RKO (cell line): ENCODE results near the gene LMBRD2.

Experiments
- DNase-seq: peaks from one replicate; pipeline ENCODE4 v3.0.0-alpha.2; 2016; ENCODE audit warnings: low spot score

The LMBRD2 gene

DNA sequence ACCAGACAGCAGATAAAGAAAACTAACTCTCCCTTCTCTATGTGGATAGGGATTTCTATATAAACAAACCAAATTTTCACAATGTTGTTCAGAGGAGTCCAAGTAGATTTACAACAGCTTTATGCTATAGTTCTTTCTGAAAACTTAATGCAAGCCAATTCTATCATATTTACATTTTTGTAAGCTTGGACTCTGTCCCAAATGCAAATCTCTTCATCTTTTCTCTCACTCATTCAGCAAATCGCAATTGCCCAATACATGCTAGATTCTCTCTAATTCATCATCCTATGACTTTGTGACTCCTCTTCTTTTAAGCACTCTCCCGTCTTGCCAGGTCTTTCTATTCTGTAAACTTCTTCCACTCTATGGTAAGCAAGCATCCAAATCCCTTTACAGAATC lies 45.9 kb downstream of the LMBRD2 start:
- DNase-seq = no peak

DNA sequence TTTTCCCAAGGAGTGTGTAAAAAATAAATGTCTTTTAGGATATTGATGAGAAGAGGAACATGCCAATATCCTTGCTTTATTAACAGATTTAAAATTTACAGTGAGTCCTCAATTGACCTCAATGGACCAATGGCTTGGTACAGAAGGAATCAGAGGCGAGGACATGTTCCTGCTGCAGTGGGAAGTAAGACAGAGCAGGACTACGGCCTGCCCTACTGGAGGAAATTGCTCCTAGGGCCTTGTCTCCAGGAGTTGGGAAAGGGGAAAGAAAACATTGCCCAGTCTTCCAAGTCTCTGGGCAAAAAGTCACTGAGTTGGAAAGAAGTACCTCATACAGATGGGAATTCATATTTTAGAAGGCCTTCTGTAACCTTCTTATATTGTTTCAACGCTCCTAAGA lies 51.9 kb downstream of the LMBRD2 start:
- DNase-seq = no peak

DNA sequence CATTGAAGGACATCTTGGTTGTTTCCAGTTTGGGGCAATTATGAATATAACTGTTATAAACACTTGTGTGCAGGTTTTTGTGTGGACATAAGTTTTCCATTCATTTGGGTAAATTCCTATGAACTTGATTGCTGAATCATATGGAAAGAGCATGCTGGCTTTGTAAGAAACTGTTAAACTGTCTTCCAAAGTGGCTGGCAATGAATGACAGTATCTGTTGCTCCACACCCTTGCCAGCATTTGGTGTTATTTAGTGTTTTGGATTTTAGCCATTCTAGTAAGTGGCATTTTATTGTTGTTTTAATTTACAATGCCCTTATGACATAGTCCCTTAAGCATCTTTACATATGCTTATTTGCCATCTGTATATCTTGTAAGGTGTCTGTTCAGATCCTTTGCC lies 55.2 kb downstream of the LMBRD2 start:
- no peak for DNase-seq

DNA sequence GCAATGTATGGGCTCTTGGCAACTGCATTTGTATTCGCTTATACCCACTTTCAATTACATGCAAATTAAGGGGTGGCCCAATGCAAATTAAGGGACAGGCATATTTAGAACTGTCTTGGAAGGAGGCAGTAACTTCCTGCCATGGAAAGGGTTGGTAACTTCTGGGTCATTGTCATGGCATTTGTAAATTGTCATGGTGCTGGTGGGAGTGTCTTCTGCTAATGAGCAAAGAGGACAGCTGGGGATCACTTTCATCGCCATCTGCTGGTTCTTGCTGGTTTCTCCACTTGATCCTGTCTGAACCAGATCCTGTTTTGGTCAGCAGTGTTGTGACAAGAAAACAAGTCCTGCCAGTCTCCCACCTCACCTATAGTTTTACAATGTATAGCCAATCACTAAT lies 61.7 kb downstream of the LMBRD2 start:
- peak; percentile 69 for DNase-seq

DNA sequence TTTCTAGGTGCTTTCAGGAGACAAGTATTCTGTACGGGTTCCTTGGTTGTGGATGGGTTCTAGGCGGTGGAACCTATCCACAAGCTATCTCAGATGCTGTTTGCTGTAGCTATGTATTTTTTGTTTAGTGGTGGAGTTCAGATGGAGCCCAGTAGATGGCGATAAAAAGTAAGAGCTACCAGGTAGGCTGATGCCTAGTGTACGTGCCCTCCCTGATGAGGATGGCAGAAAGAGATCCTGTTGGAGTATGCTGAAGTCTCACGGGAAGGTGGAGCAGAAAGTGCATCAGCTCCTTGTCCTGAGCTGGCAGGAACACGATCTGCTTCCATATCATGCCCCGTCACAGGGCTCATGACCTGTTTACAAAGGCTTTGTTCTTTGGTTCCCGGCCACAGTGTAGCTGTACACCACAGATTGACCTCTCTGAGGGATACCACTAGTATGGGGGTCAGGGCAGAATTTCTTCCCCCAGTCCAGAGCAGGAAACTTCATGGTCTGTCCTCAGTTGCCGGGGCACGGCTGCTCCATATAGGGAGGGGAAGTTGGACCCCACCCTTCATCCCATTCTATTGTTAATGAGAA lies 72.4 kb downstream of the LMBRD2 start:
- DNase-seq = peak; percentile 64

DNA sequence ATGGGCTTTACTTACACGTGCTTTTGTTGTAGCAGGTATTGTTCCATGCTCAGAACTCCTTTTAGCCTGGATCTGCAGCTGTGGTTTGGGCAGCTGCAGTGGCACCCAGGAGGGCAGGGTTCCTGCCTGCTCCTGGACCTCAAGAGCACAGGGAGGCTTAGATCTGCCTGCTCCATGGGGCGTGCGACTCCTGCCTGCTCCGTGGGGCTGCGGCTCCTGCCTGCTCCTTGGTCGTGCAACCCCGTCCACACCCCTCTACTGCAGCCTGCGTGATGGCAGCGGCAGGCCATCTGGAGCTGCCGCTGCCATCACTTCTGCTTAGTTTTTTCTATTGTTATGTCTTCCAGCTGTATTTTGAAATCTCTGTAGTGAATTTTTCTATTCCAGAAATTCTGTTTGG lies 73.3 kb downstream of the LMBRD2 start:
- no peak for DNase-seq

DNA sequence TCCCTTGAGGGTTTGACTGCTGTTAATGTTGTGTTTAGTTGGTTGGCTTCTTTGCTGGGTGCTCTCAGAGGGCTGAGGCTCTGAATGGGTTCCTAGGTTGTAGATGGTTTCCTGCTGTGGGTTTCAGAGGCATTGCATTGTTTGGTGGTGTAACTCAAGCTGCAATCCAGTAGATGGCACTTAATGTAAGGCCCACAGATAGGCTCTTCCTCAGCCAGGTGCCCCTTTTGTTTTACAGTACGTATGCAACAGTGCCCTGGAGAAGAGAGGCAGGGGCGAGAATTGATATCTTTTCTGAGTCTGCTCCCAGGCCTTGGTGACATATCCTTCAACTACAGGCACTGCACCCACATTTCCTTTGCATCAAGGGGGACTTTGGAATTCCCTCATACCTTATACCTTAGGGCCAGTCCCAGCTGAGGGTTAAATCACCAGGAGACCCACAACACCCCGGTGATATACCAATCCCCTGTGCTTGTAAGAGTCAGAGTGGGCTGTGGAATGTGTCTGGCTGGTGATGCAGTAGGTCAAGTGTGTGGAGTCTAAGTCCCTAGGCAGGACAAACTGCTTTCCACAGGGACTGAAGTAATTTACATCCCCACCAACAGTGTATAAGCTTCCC lies 78.0 kb downstream of the LMBRD2 start:
- no peak for DNase-seq

DNA sequence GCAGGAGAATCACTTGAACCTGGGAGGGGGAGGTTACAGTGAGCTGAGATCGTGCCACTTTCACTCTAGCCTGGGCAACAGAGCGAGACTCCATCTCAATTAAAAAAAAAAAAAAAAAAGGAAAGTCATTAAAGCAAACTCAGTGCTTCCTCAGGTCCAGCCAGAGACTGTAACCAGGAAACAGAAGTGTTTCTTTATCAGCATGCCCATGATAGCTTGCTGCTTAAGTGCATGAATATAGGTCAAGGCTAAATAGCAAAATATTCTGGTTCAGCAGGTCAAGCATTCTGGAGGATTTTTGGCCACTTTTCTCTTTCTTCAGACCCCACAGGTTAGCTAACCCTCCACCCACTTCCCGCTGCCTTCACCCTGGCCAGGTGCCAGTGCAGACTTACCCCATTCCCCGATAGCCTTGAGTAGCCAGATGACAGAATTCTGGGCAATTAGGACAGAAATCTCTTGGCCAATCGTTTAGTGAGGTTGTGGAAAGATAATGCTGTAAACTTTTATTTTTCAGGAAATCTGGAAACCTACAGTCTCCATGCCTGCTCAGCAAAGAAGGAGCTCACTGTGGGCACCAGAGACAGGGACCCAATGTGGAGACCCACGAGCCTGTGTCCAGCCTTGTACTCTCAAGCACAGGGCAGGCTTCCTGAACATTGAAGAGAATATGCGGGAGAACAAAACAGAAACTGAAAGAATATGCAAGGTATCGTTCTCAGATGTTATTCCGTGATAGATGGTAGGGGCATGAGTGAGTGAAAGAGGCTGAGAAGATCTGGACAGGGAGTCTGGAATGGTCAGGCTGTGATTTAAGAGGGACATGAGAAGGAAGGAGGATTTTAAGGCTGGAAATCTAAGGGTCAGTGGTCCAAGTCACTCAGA lies 80.8 kb downstream of the LMBRD2 start:
- no peak for DNase-seq

DNA sequence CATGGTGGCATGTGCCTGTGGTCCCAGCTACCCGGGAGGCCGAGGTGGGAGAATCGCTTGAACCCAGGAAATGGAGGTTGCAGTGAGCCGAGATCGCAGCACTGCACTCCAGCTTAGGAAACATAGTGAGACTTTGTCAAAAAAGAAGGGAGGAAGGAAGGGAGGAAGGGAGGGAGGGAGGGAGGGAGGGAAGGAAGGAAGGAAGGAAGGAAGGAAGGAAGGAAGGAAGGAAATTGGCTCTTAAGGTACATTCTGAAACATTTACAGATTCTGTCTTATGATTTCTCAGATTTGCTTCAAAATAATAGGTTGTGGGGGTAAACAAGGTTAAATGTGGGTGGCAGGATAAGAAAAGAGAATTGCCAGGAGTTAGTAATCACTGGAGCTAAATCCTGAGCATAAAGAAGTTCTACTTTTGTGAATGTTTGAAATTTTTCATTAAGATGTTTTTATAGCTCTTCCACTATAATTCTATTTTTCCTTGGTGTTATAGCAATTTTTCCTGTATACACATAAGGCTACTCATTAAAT lies 82.9 kb downstream of the LMBRD2 start:
- no peak for DNase-seq

DNA sequence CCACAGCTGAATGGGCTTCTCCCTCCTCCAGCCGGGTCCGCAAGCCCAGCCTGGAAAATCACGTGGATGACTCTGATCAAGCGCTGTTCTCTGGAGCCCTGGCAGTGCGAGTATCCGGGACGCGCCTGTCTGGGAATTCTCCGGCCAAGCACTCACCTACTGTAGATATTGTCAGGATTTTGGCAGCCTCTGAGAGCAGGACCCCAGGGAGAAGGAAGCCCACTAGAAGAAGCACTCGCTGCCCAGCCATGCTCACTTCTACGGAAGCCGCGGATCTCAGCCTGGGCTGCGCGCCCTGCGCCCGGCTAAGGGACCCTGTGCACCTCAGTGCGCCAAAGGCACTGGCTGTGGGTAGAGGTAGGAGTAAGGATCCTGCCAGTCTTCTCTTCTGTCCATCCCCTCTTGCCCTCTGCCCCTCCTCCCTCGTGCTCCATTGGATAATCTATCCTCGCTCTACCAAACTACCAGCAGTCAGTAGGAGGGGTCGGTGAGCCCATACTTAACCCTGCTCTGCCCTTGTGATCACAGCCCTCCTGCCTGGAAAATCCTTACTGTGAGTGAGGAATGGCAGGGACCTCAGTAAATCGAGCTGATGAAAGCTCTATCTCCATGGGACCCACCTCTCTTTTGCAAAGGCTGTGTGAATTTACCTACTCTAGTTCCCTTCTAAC lies 85.0 kb downstream of the LMBRD2 start, which contains the start of gene UGT3A2:
TSS of gene UGT3A2 (minus strand) at position 343 of the 671 bp plus-strand sequence. CDS start at position 250, 93 bp downstream.
- no peak for DNase-seq

DNA sequence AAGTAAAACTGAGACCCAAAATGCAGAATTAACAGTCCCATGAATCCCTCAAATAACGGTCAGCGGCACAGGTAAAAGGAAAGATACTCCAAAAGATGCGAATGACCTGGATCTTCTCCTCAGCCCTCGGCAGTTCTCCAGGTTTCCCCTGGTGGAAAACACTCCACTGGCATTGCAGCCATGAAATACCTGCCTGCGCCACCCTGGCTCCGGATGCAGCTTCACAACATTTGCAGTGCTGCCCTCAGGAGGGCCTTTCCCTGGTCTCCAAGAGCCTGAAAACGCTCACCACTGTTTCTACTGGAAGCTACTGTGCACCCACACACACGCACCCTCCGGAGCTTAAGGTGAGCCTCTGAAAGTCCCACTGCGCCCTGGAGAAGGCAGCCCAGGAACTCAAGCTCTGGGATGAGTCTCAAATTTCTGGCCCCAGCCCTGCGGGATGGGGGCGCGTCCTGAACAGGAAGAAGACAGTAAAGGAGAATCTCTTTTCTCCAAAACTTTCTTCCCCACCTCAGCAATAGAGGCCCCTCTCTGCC lies 85.6 kb downstream of the LMBRD2 start:
- DNase-seq = no peak

DNA sequence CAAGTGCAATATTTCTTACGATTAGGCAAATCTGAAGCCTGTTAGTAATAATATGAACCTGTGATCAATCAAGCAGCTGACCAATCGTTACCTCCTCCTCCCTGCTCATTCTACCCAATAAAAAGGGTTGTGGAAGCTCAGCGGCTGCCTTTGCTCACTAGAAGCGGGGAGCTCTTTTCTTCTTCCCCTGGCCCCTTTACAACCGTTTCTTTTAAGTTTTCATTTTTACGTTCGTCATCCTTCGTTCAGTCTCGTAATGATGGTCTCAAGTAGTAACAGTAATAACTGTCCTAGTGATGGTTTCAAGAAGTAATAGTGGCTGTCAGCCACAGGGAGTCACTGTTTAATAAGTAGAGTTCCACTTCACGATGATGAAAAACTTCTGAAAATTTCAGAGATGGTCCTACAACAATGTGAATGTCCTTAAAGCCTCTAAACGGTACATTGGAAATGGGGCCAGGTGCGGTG lies 91.2 kb downstream of the LMBRD2 start:
- peak; percentile 54 for DNase-seq

DNA sequence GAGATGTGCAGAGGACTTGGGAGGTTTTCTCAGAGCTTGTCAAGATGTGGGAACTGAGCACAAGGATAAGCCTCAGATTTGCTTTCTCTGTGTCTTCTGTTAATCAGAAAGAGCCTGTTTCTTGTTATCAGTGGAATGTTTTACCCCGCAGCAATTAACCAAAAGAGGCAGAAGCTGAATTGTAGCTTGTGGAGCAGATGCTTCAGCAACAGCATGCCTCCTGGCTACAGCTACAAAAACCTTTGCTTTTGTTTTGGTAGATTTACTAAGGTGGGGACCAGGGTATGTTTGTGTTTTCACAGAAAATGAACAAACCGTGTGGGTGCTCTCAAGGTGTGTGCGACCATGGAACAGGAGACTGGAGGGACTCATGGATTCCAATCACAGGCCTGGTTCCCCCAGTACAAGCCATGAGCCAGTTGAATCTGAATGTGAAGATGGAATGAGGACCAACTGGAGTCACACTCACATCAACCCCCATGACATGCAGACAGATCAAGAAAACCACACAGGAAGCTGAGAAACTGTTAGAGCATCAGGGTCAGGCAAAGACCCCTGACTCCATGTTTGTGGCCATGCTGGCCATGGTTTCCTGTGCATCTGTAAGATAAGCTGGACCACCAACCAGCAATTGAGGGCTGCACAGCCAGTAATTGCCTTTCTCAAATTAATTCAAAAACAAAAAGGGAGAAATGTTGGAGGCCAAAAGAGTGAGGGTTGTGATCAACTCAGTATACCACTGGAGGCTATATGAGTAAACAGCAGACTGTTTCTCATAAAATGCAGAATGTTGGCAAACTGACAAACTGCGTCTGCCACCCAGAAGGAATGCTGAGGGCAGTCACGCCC lies 91.9 kb downstream of the LMBRD2 start:
- no peak for DNase-seq

DNA sequence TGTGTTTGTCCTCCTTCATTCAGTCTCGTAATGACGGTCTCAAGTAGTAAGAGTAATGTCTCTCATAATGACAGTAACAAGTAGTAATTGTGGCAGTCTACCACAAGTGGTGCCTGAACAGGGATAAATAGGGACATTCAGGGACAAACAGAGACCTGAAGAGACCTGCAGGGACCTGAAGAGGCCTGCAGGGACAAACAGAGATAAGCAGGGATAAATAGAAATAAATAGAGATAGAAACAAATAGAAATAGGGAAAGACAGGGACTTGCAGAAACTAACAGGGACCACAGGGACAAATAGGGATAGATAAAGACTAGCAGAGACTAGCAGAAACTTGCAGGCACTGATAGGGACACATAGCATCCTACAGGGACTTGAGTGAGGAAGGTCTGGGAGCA lies 92.9 kb downstream of the LMBRD2 start:
- DNase-seq = no peak

DNA sequence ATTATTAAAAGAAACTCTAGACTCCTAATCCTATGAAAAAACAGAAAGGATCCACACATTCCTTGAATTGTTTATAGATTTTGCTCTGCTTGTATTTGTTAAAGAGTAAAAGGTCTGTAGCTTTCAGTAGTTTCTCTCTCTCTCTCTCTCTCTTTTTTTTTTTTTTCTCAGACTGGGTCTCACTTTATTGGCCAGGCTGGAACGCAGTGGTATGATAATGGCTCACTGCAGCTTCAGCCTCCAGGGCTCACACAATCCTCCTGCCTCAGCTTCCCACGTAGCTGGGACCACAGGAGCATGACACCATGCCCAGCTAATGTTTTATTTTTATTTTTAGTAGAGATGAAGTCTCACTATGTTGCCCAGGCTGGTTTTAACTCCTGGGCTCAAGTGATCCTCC lies 94.3 kb downstream of the LMBRD2 start:
- DNase-seq = no peak

DNA sequence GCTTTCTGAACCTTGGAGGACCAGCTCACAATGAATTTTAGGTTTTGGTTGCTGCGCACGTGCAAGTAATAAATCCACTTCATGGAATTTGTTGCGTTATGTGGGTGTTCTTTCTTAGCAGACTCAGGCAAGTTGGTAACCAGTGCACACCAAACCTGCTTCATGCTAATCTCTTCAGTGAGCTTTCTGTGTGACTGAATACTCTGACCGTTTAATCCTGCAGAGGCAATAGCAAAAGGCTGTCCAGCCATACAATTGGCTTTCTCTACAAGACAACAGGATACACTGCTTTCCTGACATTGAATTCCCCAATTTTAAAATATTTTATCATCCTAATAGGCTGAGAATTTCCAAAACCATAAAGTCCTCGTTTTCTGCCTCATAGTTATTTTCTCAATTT lies 95.3 kb downstream of the LMBRD2 start:
- DNase-seq = no peak

DNA sequence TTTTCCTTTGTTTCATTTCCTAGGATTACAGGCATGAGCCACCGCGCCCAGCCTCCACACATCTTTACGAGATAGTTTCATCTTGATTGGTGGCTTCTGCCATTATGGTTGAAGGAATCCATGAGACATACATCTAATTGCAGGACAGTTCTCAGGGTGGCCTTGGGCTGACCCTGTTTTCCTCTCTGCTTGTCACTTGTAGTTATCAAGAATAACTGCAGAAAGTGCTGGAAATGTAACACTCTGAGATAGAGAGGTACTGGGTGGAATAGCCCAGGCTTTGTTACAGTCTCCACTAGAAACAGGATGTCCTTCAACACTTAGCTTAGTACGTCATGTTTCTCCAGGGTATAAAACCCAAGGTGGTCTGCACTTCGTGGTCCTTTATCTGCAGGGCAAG lies 95.7 kb downstream of the LMBRD2 start:
- DNase-seq = no peak

DNA sequence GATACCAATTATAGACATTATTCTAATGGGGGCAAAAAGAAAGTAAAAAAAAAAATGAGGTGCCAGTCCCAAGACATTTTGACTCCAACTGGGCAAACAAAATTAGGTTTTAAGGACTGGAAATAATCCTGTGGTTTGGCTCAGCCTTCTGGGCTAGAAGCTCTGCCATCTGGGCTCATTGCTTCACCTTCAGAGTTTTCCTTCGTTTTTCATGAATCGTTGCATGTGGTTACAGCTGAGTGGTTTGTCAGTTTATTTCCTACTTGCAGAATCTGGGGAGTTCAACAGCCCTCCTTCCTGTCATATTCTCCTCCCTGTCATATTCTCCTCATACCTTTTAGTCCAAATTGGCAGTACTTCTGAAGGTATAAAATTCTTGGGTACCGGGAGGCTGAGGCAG lies 97.0 kb downstream of the LMBRD2 start:
- no peak for DNase-seq

DNA sequence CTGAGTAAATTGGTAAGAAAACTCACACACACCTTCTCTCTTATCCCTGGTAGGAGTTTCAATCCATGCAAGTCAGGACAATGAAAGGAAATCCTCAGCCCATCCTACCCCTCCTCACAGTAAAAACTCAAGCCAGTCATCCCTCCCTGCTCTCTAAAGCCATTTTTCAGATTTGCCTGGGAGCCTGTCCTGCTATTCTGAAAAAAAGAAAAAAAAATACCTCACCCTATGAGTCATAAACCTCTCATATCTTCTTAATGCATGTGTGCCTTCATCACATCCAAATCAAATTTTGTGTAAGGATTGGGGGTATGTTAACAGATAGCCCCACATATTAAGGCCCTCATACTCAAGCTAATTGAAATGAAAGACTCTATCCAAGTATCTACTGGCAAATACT lies 99.1 kb downstream of the LMBRD2 start:
- DNase-seq = peak; percentile 17

DNA sequence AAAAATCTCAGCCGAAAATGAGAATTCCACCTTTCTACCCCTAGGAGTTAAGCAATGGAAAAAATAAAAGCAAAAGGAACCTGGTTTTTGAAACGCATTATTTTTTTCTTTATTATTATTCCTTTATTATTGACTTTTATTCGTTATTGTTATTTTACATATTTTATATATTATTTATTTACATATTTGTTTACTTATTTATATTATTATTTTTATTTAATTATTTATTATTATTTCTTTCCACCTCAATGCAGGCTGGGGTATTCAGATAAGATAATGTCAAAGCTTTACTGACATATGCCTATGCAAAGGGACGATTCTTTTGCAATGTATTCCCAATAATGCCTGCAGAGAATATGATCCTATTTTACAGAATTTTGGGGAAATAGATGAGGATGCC lies 101.7 kb downstream of the LMBRD2 start:
- DNase-seq = no peak
